GM19239 (cell line): ENCODE data around the gene ZNF217.
"Not testable (repeated sequence)": the region's sequence is repeated elsewhere in the genome, so short reads cannot be mapped to it uniquely, and the experiment has no call there.

ENCODE experiments used
- DNase-seq: peaks from one replicate; pipeline ENCODE4 v3.0.0; 2011; ENCODE audit warnings: low spot score; ENCODE audit not compliant: insufficient read length
- FAIRE-seq: peaks from 2 replicates; lab custom pipeline; 2011; peaks lifted over from hg19 to GRCh38; lab: Jason Lieb, UNC

ZNF217 gene

GRCh38 chr20:53599044-53599362, 5.4 kb upstream of the ZNF217 start:
- DNase-seq (no peak), FAIRE-seq (no peak)

GRCh38 chr20:53598140-53599043, 4.8 kb upstream of the ZNF217 start:
- FAIRE-seq (peak; percentile 45), DNase-seq (no peak)

GRCh38 chr20:53597521-53598120, 4.0 kb upstream of the ZNF217 start:
- no peak for FAIRE-seq
- DNase-seq: no peak

GRCh38 chr20:53597030-53597482, 3.4 kb upstream of the ZNF217 start:
- FAIRE-seq (no peak), DNase-seq (no peak)

GRCh38 chr20:53596189-53597001, 2.8 kb upstream of the ZNF217 start:
- DNase-seq: not testable (repeated sequence)
- FAIRE-seq: peak; percentile 77

GRCh38 chr20:53595742-53596141, 2.1 kb upstream of the ZNF217 start:
- FAIRE-seq: peak; percentile 84
- not testable (repeated sequence) for DNase-seq

GRCh38 chr20:53595018-53595378, 1.4 kb upstream of the ZNF217 start:
- FAIRE-seq: no peak

GRCh38 chr20:53594068-53595017, 704 bp upstream of the ZNF217 start:
- DNase-seq (no peak), FAIRE-seq (no peak)

More at GRCh38 chr20:53595018-53595378, 1.4 kb upstream of the ZNF217 start:
- DNase-seq: no peak

GRCh38 chr20:53592992-53593465, 610 bp downstream of the ZNF217 start:
- FAIRE-seq (no peak), DNase-seq (no peak)

- FAIRE-seq: peak; percentile 52
- not testable (repeated sequence) for DNase-seq
Measured at GRCh38 chr20:53592454-53592991, 1.1 kb downstream of the ZNF217 start.

GRCh38 chr20:53591941-53592441, 1.6 kb downstream of the ZNF217 start:
- not testable (repeated sequence) for DNase-seq
- FAIRE-seq: peak; percentile 8

- not testable (repeated sequence) for FAIRE-seq, DNase-seq
Measured at GRCh38 chr20:53591206-53591741, 2.4 kb downstream of the ZNF217 start.

- not testable (repeated sequence) for DNase-seq, FAIRE-seq
Measured at GRCh38 chr20:53590608-53591007, 3.0 kb downstream of the ZNF217 start.

- peak; percentile 33 for FAIRE-seq
- not testable (repeated sequence) for DNase-seq
Measured at GRCh38 chr20:53590122-53590521, 3.5 kb downstream of the ZNF217 start.

- DNase-seq: not testable (repeated sequence)
- peak; percentile 4 for FAIRE-seq
Measured at GRCh38 chr20:53589321-53590065, 4.1 kb downstream of the ZNF217 start.

- not testable (repeated sequence) for DNase-seq
- FAIRE-seq: peak; percentile 54
Measured at GRCh38 chr20:53587157-53587703, 6.4 kb downstream of the ZNF217 start.

- FAIRE-seq (peak; percentile 14), DNase-seq (no peak)
Measured at GRCh38 chr20:53586640-53587039, 7.0 kb downstream of the ZNF217 start.

- DNase-seq, FAIRE-seq: not testable (repeated sequence)
Measured at GRCh38 chr20:53585910-53586309, 7.7 kb downstream of the ZNF217 start.
